ENCODE measurements around the gene BEST2. TPM values are rescaled to one million over a fixed set of nuclear protein-coding genes. Genes with fewer than 3 reads are reported as not detected.
A peak's percentile ranks its signal among the peaks of the same experiment; 100 is the strongest.

BEST2 gene
- total and polyA plus RNA-seq, 2 of the 4 experiments (the other 2 are of a cell fraction): not detected

DNA sequence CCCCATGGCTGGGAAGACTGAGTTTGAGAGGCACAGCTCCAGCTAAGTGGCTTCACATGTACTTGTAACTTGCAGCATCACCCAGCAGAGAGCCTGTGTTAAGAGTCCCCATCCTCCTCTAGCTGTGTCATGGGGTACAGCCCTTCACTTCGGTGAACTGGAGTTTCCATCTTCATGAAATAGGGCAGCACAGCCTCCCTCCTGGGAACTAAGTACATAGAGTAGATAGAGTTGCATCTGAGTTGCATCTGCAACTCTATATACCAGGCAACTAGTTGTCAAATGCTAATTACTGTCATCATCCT, 48.8 kb downstream of the BEST2 start:
- ChIA-PET CTCF (interaction anchor here (0.6 to 1.0 kb wide), 3 partner anchors 34 to 1371 kb away, joined by 3 read pairs; no protein-coding TSS in a partner anchor), POLR2A (ENCODE audit: unreplicated experiment) (interaction anchor here (0.6 to 0.8 kb wide), 2 partner anchors 9 to 37 kb away, joined by 3 to 8 read pairs; partner anchors contain the start of gene JUNB)
- peaks cover 6% of the 10 kb centered on the region for H3K4me1 ChIP-seq (ENCODE audit: control insufficient read depth, insufficient read depth, low read length)
- dilution Hi-C loops (cut with HindIII; ENCODE audit: low sequenced_read_pairs, unreplicated experiment): no loop called here
- peaks cover 4 to 22% of the 10 kb centered on the region in 2 experiments; a peak in 3 of 4 replicates for H3K79me1 ChIP-seq (ENCODE audit: low read depth in 1 of 2, low read length in 2 of 2)
- TF ChIP-seq CEBPB (IDR thresholded peaks at IDR 0.05; ENCODE audit: low read depth, low read length) (no peak), MXI1 (IDR thresholded peaks at IDR 0.05; ENCODE audit: borderline replicate concordance, low read depth, low read length) (no peak), NFE2L2 (IDR thresholded peaks at IDR 0.05; ENCODE audit: low read depth, low read length) (no peak), FOS (IDR thresholded peaks at IDR 0.05; ENCODE audit: low read depth, low read length) (no peak), MAZ (IDR thresholded peaks at IDR 0.05; ENCODE audit: borderline replicate concordance, low read depth, low read length) (no peak), MAFK (IDR thresholded peaks at IDR 0.05; ENCODE audit: low read depth, low read length) (no peak), POLR2A (IDR thresholded peaks at IDR 0.05; ENCODE audit: low read depth, low read length) (no peak), RFX5 (IDR thresholded peaks at IDR 0.05; ENCODE audit: low read depth, low read length) (no peak)
- TF ChIP-seq, protein P1, sequence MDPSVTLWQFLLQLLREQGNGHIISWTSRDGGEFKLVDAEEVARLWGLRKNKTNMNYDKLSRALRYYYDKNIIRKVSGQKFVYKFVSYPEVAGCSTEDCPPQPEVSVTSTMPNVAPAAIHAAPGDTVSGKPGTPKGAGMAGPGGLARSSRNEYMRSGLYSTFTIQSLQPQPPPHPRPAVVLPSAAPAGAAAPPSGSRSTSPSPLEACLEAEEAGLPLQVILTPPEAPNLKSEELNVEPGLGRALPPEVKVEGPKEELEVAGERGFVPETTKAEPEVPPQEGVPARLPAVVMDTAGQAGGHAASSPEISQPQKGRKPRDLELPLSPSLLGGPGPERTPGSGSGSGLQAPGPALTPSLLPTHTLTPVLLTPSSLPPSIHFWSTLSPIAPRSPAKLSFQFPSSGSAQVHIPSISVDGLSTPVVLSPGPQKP (IDR thresholded peaks at IDR 0.05; ENCODE audit: borderline replicate concordance, low read depth, low read length): no peak
- TF ChIP-seq, protein P2, sequence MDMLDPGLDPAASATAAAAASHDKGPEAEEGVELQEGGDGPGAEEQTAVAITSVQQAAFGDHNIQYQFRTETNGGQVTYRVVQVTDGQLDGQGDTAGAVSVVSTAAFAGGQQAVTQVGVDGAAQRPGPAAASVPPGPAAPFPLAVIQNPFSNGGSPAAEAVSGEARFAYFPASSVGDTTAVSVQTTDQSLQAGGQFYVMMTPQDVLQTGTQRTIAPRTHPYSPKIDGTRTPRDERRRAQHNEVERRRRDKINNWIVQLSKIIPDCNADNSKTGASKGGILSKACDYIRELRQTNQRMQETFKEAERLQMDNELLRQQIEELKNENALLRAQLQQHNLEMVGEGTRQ (IDR thresholded peaks at IDR 0.05; ENCODE audit: low read depth, low read length): no peak
- TF ChIP-seq, protein P3, sequence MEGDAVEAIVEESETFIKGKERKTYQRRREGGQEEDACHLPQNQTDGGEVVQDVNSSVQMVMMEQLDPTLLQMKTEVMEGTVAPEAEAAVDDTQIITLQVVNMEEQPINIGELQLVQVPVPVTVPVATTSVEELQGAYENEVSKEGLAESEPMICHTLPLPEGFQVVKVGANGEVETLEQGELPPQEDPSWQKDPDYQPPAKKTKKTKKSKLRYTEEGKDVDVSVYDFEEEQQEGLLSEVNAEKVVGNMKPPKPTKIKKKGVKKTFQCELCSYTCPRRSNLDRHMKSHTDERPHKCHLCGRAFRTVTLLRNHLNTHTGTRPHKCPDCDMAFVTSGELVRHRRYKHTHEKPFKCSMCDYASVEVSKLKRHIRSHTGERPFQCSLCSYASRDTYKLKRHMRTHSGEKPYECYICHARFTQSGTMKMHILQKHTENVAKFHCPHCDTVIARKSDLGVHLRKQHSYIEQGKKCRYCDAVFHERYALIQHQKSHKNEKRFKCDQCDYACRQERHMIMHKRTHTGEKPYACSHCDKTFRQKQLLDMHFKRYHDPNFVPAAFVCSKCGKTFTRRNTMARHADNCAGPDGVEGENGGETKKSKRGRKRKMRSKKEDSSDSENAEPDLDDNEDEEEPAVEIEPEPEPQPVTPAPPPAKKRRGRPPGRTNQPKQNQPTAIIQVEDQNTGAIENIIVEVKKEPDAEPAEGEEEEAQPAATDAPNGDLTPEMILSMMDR (conservative IDR thresholded peaks at IDR 0.05; ENCODE audit: low read depth, low read length): no peak
- no peak overlapping the region for H2BK120ac ChIP-seq (ENCODE audit: low read depth, low read length)
- H3K14ac ChIP-seq (replicated peaks; ENCODE audit: low read depth, low read length): no peak overlapping the region
- peak overlapping the region; percentile 90 for H3K4me3 ChIP-seq (ENCODE audit: insufficient read depth, low read depth, low read length)
- peak overlapping the region; percentile 88 for H2AK9ac ChIP-seq (replicated peaks; ENCODE audit: low read depth, low read length, poor library complexity)
- H3K4me2 ChIP-seq (ENCODE audit: low read depth, low read length): peak overlapping the region; percentile 92
- intact Hi-C loops (cut with micrococcal nuclease): no loop called here
- H3K4ac ChIP-seq (ENCODE audit: low read depth, low read length): no peak overlapping the region
- H2BK15ac ChIP-seq (ENCODE audit: low read depth, low read length): no peak overlapping the region
- peaks cover 9% of the 10 kb centered on the region for H3K36me3 ChIP-seq (ENCODE audit: control insufficient read depth, insufficient read depth, low read length)
- no peak overlapping the region for H2AK5ac ChIP-seq (ENCODE audit: low read depth, low read length)
- H2BK20ac ChIP-seq (ENCODE audit: low read depth, low read length): no peak overlapping the region
- no peak overlapping the region for H4K5ac ChIP-seq (ENCODE audit: low read depth, low read length)
- H3K18ac ChIP-seq (ENCODE audit: low read depth, low read length): no peak overlapping the region
- H2BK5ac ChIP-seq (ENCODE audit: low read depth, low read length, poor library complexity, severe bottlenecking): no peak overlapping the region
- H3K27me3 ChIP-seq (ENCODE audit: control insufficient read depth, insufficient read depth, low read length): no peaks in the 10 kb centered on the region
- no CpG with 5 or more reads among the region's 1 CpG for WGBS, 2 experiments (ENCODE audit: extremely low coverage in 2 of 2, insufficient read length in 1 of 2)
- no peak overlapping the region for H4K8ac ChIP-seq (ENCODE audit: low read depth in 2 of 2, low read length in 2 of 2)
- no peaks in the 10 kb centered on the region for H4K20me1 ChIP-seq (ENCODE audit: insufficient read depth, low read length)
- no peak overlapping the region for H3K56ac ChIP-seq (ENCODE audit: extremely low read depth, insufficient read depth, low read length)
- BruUV-seq (replicated peaks): no TSS peak
- H3K23ac ChIP-seq (ENCODE audit: low read depth, low read length): peak overlapping the region; percentile 94
- no peaks in the 10 kb centered on the region for H3K9me3 ChIP-seq (ENCODE audit: control insufficient read depth, insufficient read depth, low read length)
- in situ Hi-C loops (cut with MboI; ENCODE audit: low sequenced_read_pairs): loop anchor here (5.0 kb wide), 1 partner anchor 33 kb away; no protein-coding TSS in a partner anchor
- H3K27ac ChIP-seq (ENCODE audit: insufficient read depth, low read length): no peak overlapping the region
- ATAC-seq (ENCODE audit: low read depth) (no peak), DNase-seq (no peak)
- H4K91ac ChIP-seq (ENCODE audit: insufficient read depth, low read depth, low read length): no peak overlapping the region
- H2AFZ ChIP-seq (replicated peaks; ENCODE audit: low read length, poor library complexity): no peak overlapping the region
- no peaks in the 10 kb centered on the region for H3K9me1 ChIP-seq (ENCODE audit: insufficient read depth, low read length)
- 0 out of 2 replicates have a peak overlapping the region, but pooled peaks have one; percentile 95 for H3K9ac ChIP-seq (ENCODE audit: low read depth, low read length)
